ENCODE results near the gene TMEM61. TPM values are rescaled to one million over a fixed set of nuclear protein-coding genes. Genes with fewer than 3 reads are reported as not detected.

TMEM61 gene
- total RNA-seq, 1 donor from 2014 or later: not detected

DNA sequence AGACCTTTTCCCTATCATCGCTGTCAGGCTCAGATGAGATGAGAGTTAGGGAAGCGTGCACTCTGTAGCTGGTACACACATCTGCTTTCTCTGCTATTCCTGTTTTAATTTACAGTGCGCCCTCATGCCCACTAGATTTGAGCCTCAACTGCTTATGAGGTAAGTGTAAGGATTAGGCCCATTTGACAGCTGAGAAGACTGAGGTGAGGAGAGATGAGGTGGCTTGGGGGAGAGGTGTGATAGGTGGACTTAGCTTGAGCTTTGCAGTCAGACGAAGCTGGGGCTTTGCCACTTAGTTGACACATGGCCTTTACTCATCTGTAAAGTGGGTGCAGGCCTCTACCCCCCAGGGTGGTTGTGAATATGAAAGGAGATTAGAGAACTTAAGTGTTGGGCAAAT, 8.5 kb downstream of the TMEM61 start:
- no peaks in the 10 kb centered on the region for H3K9me3 Mint-ChIP-seq
- H3K4me1 Mint-ChIP-seq: peaks cover 11% of the 10 kb centered on the region
- H3K4me3 Mint-ChIP-seq: no peak overlapping the region
- no peak overlapping the region for H3K27ac Mint-ChIP-seq
- Histone ChIP-seq H3K9ac (no peak overlapping the region), H3K36me3 (no peaks in the 10 kb centered on the region), H3K79me2 (ENCODE audit: low read depth) (no peaks in the 10 kb centered on the region), H2AFZ (replicated peaks) (no peak overlapping the region), H3K4me1 (no peaks in the 10 kb centered on the region), H3K27ac (no peak overlapping the region), H3K9me3 (ENCODE audit: low read depth) (no peaks in the 10 kb centered on the region), H3K4me3 (no peak overlapping the region), H3K27me3 (no peaks in the 10 kb centered on the region), H3K4me2 (no peak overlapping the region), H3F3A (ENCODE audit: low read depth) (no peaks in the 10 kb centered on the region), H4K20me1 (ENCODE audit: low read depth) (no peaks in the 10 kb centered on the region)
- no peak for DNase-seq (ENCODE audit: low spot score)
- TF ChIP-seq EZH2 (IDR thresholded peaks at IDR 0.05) (no peak), EZH2phosphoT487 (IDR thresholded peaks at IDR 0.05) (no peak)
- TF ChIP-seq, protein P1, sequence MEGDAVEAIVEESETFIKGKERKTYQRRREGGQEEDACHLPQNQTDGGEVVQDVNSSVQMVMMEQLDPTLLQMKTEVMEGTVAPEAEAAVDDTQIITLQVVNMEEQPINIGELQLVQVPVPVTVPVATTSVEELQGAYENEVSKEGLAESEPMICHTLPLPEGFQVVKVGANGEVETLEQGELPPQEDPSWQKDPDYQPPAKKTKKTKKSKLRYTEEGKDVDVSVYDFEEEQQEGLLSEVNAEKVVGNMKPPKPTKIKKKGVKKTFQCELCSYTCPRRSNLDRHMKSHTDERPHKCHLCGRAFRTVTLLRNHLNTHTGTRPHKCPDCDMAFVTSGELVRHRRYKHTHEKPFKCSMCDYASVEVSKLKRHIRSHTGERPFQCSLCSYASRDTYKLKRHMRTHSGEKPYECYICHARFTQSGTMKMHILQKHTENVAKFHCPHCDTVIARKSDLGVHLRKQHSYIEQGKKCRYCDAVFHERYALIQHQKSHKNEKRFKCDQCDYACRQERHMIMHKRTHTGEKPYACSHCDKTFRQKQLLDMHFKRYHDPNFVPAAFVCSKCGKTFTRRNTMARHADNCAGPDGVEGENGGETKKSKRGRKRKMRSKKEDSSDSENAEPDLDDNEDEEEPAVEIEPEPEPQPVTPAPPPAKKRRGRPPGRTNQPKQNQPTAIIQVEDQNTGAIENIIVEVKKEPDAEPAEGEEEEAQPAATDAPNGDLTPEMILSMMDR (IDR thresholded peaks at IDR 0.05): no peak
- peaks cover 11% of the 10 kb centered on the region for H3K27me3 Mint-ChIP-seq (ENCODE audit: insufficient read depth, low read depth)
- no peaks in the 10 kb centered on the region for H3K36me3 Mint-ChIP-seq

GRCh38 chr1:54989473-54989872, 9.0 kb downstream of the TMEM61 start:
- Histone ChIP-seq H3K36me3 (no peaks in the 10 kb centered on the region), H3K4me1 (no peaks in the 10 kb centered on the region), H2AFZ (replicated peaks) (no peak overlapping the region), H3K4me2 (no peak overlapping the region), H3F3A (ENCODE audit: low read depth) (no peaks in the 10 kb centered on the region), H4K20me1 (ENCODE audit: low read depth) (no peaks in the 10 kb centered on the region), H3K4me3 (no peak overlapping the region), H3K27me3 (no peaks in the 10 kb centered on the region), H3K9ac (no peak overlapping the region), H3K79me2 (ENCODE audit: low read depth) (no peaks in the 10 kb centered on the region), H3K9me3 (ENCODE audit: low read depth) (no peaks in the 10 kb centered on the region), H3K27ac (no peak overlapping the region)
- no peaks in the 10 kb centered on the region for H3K36me3 Mint-ChIP-seq
- peaks cover 12% of the 10 kb centered on the region for H3K27me3 Mint-ChIP-seq (ENCODE audit: insufficient read depth, low read depth)
- H3K4me3 Mint-ChIP-seq: no peak overlapping the region
- no peak for DNase-seq (ENCODE audit: low spot score)
- H3K4me1 Mint-ChIP-seq: peaks cover 14% of the 10 kb centered on the region
- H3K9me3 Mint-ChIP-seq: no peaks in the 10 kb centered on the region
- H3K27ac Mint-ChIP-seq: no peak overlapping the region
- no peak for TF ChIP-seq EZH2phosphoT487 (IDR thresholded peaks at IDR 0.05)
- TF ChIP-seq, protein P1 (IDR thresholded peaks at IDR 0.05): no peak
- no peak for TF ChIP-seq EZH2 (IDR thresholded peaks at IDR 0.05)

GRCh38 chr1:54989968-54990810, 9.8 kb downstream of the TMEM61 start:
- Histone ChIP-seq H3F3A (ENCODE audit: low read depth) (no peaks in the 10 kb centered on the region), H3K36me3 (no peaks in the 10 kb centered on the region), H3K27ac (no peak overlapping the region), H3K9me3 (ENCODE audit: low read depth) (no peaks in the 10 kb centered on the region), H3K4me2 (no peak overlapping the region), H4K20me1 (ENCODE audit: low read depth) (no peaks in the 10 kb centered on the region), H3K79me2 (ENCODE audit: low read depth) (no peaks in the 10 kb centered on the region), H3K4me1 (peaks cover 5% of the 10 kb centered on the region), H3K4me3 (no peak overlapping the region), H2AFZ (replicated peaks) (no peak overlapping the region), H3K9ac (no peak overlapping the region), H3K27me3 (peaks cover 5% of the 10 kb centered on the region)
- peaks cover 20% of the 10 kb centered on the region for H3K4me1 Mint-ChIP-seq
- H3K27ac Mint-ChIP-seq: peak overlapping the region; percentile 72
- no peaks in the 10 kb centered on the region for H3K9me3 Mint-ChIP-seq
- TF ChIP-seq EZH2phosphoT487 (IDR thresholded peaks at IDR 0.05) (no peak), EZH2 (IDR thresholded peaks at IDR 0.05) (no peak)
- TF ChIP-seq, protein P1 (IDR thresholded peaks at IDR 0.05): no peak
- no peak for DNase-seq (ENCODE audit: low spot score)
- no peaks in the 10 kb centered on the region for H3K36me3 Mint-ChIP-seq
- peaks cover 14% of the 10 kb centered on the region for H3K27me3 Mint-ChIP-seq (ENCODE audit: insufficient read depth, low read depth)
- H3K4me3 Mint-ChIP-seq: peak overlapping the region; percentile 64

Data from neural progenitor cell (in vitro differentiated cells).